ENCODE measurements around the gene OR5AU1.

The OR5AU1 gene

DNA sequence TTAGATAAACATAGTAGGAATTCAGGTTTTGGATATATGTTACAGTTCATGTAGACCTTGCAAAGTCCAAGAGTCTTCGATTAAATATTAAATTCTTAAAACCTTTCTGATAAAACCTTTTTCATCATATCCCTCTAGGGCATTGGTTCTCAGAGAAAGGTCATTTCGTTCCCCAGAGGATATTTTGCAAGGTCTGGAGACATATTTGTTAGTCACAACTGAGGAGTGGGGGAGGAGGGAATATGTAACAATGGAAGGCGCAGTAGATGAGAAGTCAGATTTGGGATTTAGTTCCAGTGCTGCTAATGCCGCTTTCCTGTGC lies 49.7 kb downstream of the OR5AU1 start:
- DNase-seq: peak; percentile 83

DNA sequence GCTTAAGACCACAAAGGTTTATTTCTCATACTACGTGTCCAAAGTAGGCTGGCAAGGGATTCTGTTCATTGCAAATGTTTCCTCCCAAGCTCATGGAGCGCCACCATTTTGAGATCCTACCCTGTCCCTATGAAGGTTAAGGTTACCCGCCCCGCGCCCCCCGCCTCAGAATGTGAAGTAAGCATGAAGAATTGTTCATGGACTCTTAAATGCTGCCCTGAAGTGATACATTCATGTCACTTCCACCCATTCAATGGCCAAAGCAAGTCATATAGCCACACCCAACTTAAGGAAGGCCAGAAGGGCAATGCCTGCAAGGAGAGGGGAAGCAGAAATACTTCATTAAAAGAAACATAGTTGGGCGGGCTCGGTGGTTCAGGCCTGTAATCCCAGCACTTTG lies 50.8 kb downstream of the OR5AU1 start:
- peak; percentile 26 for DNase-seq
